GM23248 (cell line): Measurements from ENCODE around the gene FASTKD1. TPM values are rescaled to one million over a fixed set of nuclear protein-coding genes. Genes with fewer than 3 reads are reported as not detected.
"Not testable (repeated sequence)": the region's sequence is repeated elsewhere in the genome, so short reads cannot be mapped to it uniquely, and the experiment has no call there.

Experiments used
- DNase-seq: peaks from one replicate; pipeline ENCODE4 v3.0.0-alpha.2; 2015
- H2AFZ ChIP-seq: fragments of 200-600 bp; sonication (generic); 2 replicates; pipeline ENCODE4 v1.6.1; 2016; ENCODE audit warnings: antibody characterized with exemption
- H3F3A ChIP-seq: fragments of 200-600 bp; sonication (generic); 2 replicates; pipeline ENCODE4 v1.6.1; 2016; ENCODE audit warnings: mild to moderate bottlenecking, antibody characterized with exemption, mixed run types; ENCODE audit not compliant: insufficient read depth
- H3K27ac ChIP-seq: fragments of 200-600 bp; sonication (generic); 2 replicates; pipeline ENCODE4 v1.5.1; 2016; ENCODE audit warnings: mild to moderate bottlenecking
- H3K27me3 ChIP-seq: fragments of 200-600 bp; sonication (generic); replicated peaks from 2 replicates; pipeline ENCODE4 v1.6.1; 2016; ENCODE audit warnings: mild to moderate bottlenecking; ENCODE audit not compliant: insufficient read depth
- H3K36me3 ChIP-seq: fragments of 200-600 bp; sonication (generic); 2 replicates; pipeline ENCODE4 v1.6.1; 2016; ENCODE audit warnings: low read depth, mild to moderate bottlenecking
- H3K4me1 ChIP-seq: fragments of 200-600 bp; sonication (generic); 2 replicates; pipeline ENCODE4 v1.6.1; 2016; ENCODE audit warnings: mild to moderate bottlenecking; ENCODE audit not compliant: insufficient read depth
- H3K4me2 ChIP-seq: fragments of 200-600 bp; sonication (generic); one replicate; pipeline ENCODE4 v1.6.1; 2016; ENCODE audit warnings: mild to moderate bottlenecking; ENCODE audit not compliant: unreplicated experiment
- H3K4me3 ChIP-seq: fragments of 200-600 bp; sonication (generic); 2 replicates; pipeline ENCODE4 v1.5.1; 2016; ENCODE audit warnings: mild to moderate bottlenecking
- H3K79me2 ChIP-seq: fragments of 200-600 bp; sonication (generic); 2 replicates; pipeline ENCODE4 v1.6.1; 2016; ENCODE audit warnings: mild to moderate bottlenecking; ENCODE audit not compliant: insufficient read depth
- H3K9ac ChIP-seq: fragments of 200-600 bp; sonication (generic); 2 replicates; pipeline ENCODE4 v1.6.1; 2016; ENCODE audit warnings: mild to moderate bottlenecking
- H3K9me2 ChIP-seq: fragments of 200-600 bp; sonication (generic); 2 replicates; pipeline ENCODE4 v1.6.1; 2016; ENCODE audit warnings: mixed run types, mild to moderate bottlenecking, moderate library complexity; ENCODE audit not compliant: insufficient read depth
- H3K9me3 ChIP-seq: fragments of 200-600 bp; sonication (generic); one replicate; pipeline ENCODE4 v1.6.1; 2017; ENCODE audit warnings: low read depth
- H4K20me1 ChIP-seq: fragments of 200-600 bp; sonication (generic); 2 replicates; pipeline ENCODE4 v1.6.0; 2016; ENCODE audit not compliant: insufficient read depth
- EZH2 ChIP-seq: fragments of 200-600 bp; sonication (generic); IDR thresholded peaks from 2 replicates; pipeline ENCODE4 v1.6.1; 2018; ENCODE audit warnings: antibody characterized with exemption, mild to moderate bottlenecking; ENCODE audit not compliant: insufficient read depth, poor library complexity, severe bottlenecking
- EZH2phosphoT487 ChIP-seq: fragments of 200-600 bp; sonication (generic); IDR thresholded peaks from 2 replicates; pipeline ENCODE4 v1.6.1; 2018; ENCODE audit warnings: antibody characterized with exemption, moderate library complexity, mild to moderate bottlenecking, low read depth; ENCODE audit not compliant: insufficient read depth
- WGBS, 2 experiments: methylation state at CpG; one replicate each; pipeline ENCODE4 v1.1.6; 2015 to 2017; ENCODE audit warnings: low lambda C conversion rate in 2 of 2, low coverage in 1 of 2; ENCODE audit errors: missing lambda C conversion rate in 2 of 2; 5-methylcytosine and 5-hydroxymethylcytosine counted together
- in situ Hi-C: fragments of 300-500 bp; cut with MboI; formaldehyde crosslinking; loops from 2 replicates; pipeline ENCODE4 v1.15.0; 2020
- polyA plus RNA-seq: library from polyadenylated mRNA; unstranded; fragments of >200 nt; fragmentation: Nextera tagmentation; extraction: Ambion mirVana; gene quantifications from 2 replicates; pipeline ENCODE4 v1.2.1, GENCODE V29; 2016
- total RNA-seq: library from RNA; depleted of rRNA; stranded (reverse); fragments of >200 nt; shearing (Covaris generic); gene quantifications from 2 replicates; pipeline ENCODE4 v1.2.3, GENCODE V29; 2014

The FASTKD1 gene
- total and polyA plus RNA-seq, 2 experiments from 2014 or later: 17.7 to 18.8 TPM

GRCh38 chr2:169546756-169547155, 26.9 kb downstream of the FASTKD1 start:
- Histone ChIP-seq H3K4me2 (no peak overlapping the region), H3K4me1 (no peaks in the 10 kb centered on the region), H3K4me3 (no peak overlapping the region), H2AFZ (no peak overlapping the region), H3K36me3 (0 out of 2 replicates have a peak, but pooled peaks cover 6% of the 10 kb centered on the region), H3K9me3 (no peaks in the 10 kb centered on the region), H3K27ac (no peak overlapping the region), H3K9me2 (no peaks in the 10 kb centered on the region), H3K9ac (no peak overlapping the region), H3K79me2 (no peaks in the 10 kb centered on the region), H3K27me3 (no peaks in the 10 kb centered on the region), H3F3A (no peaks in the 10 kb centered on the region), H4K20me1 (no peaks in the 10 kb centered on the region)
- TF ChIP-seq EZH2phosphoT487: no peak
- DNase-seq: no peak
- in situ Hi-C loops: no loop called here
- 98 to 100% methylated on average over 2 of the region's 2 CpGs for WGBS, 2 experiments

GRCh38 chr2:169542433-169542832, 31.2 kb downstream of the FASTKD1 start:
- in situ Hi-C loops: no loop called here
- H3K4me3 ChIP-seq: no peak overlapping the region
- WGBS, 2 experiments: 78 to 86% methylated on average over 3 of the region's 3 CpGs

GRCh38 chr2:169540146-169540545, 33.5 kb downstream of the FASTKD1 start:
- Histone ChIP-seq H3K27ac (no peak overlapping the region), H3F3A (no peaks in the 10 kb centered on the region), H3K9me2 (no peaks in the 10 kb centered on the region), H3K4me3 (no peak overlapping the region), H3K4me2 (no peak overlapping the region), H3K4me1 (no peaks in the 10 kb centered on the region), H3K27me3 (no peaks in the 10 kb centered on the region), H3K79me2 (no peaks in the 10 kb centered on the region), H3K9me3 (no peaks in the 10 kb centered on the region), H3K9ac (no peak overlapping the region), H4K20me1 (no peaks in the 10 kb centered on the region), H2AFZ (no peak overlapping the region), H3K36me3 (peaks cover 17% of the 10 kb centered on the region)
- in situ Hi-C loops: no loop called here
- DNase-seq: no peak
- TF ChIP-seq EZH2phosphoT487: no peak
- no peak for TF ChIP-seq EZH2
- 94 to 97% methylated on average over 2 of the region's 2 CpGs for WGBS, 2 experiments

More at GRCh38 chr2:169542433-169542832, 31.2 kb downstream of the FASTKD1 start:
- TF ChIP-seq EZH2 (no peak), EZH2phosphoT487 (no peak)
- Histone ChIP-seq H2AFZ (no peak overlapping the region), H3K27ac (no peak overlapping the region), H3K27me3 (no peaks in the 10 kb centered on the region), H3F3A (no peaks in the 10 kb centered on the region), H4K20me1 (no peaks in the 10 kb centered on the region), H3K9me3 (no peaks in the 10 kb centered on the region), H3K79me2 (no peaks in the 10 kb centered on the region), H3K36me3 (peaks cover 21% of the 10 kb centered on the region), H3K4me1 (no peaks in the 10 kb centered on the region), H3K4me2 (no peak overlapping the region), H3K9ac (no peak overlapping the region), H3K9me2 (no peaks in the 10 kb centered on the region)
- no peak for DNase-seq

- H3K79me2 ChIP-seq, H3K9ac ChIP-seq, H3K4me1 ChIP-seq, H3K27ac ChIP-seq, H3K27me3 ChIP-seq, DNase-seq, H3K9me3 ChIP-seq, in situ Hi-C loops, H2AFZ ChIP-seq, H3K9me2 ChIP-seq, H3K4me2 ChIP-seq, H4K20me1 ChIP-seq, H3K4me3 ChIP-seq, H3F3A ChIP-seq: not testable (repeated sequence)
- 95 to 100% methylated on average over 2 of the region's 2 CpGs for WGBS, 2 experiments
- H3K36me3 ChIP-seq: peaks cover 17% of the 10 kb centered on the region
Observed at GRCh38 chr2:169539460-169539859, 34.2 kb downstream of the FASTKD1 start.

GRCh38 chr2:169528271-169528701, 45.4 kb downstream of the FASTKD1 start:
- no peaks in the 10 kb centered on the region for H3K9me2 ChIP-seq
- no peak overlapping the region for H3K4me2 ChIP-seq
- no peaks in the 10 kb centered on the region for H4K20me1 ChIP-seq
- no peaks in the 10 kb centered on the region for H3F3A ChIP-seq
- 8 to 13% methylated on average over 2 of the region's 2 CpGs for WGBS, 2 experiments
- H3K27ac ChIP-seq: no peak overlapping the region
- peak; percentile 69 for DNase-seq
- no peaks in the 10 kb centered on the region for H3K9me3 ChIP-seq
- peaks cover 4% of the 10 kb centered on the region; the same call in 1 of the 2 replicates for H3K4me1 ChIP-seq
- no peak for TF ChIP-seq EZH2
- TF ChIP-seq EZH2phosphoT487: no peak
- H3K4me3 ChIP-seq: no peak overlapping the region
- no peak overlapping the region for H3K9ac ChIP-seq
- H2AFZ ChIP-seq: no peak overlapping the region
- H3K79me2 ChIP-seq: no peaks in the 10 kb centered on the region
- H3K27me3 ChIP-seq: no peaks in the 10 kb centered on the region
- in situ Hi-C loops: no loop called here
- no peaks in the 10 kb centered on the region; the same call in 1 of the 2 replicates for H3K36me3 ChIP-seq
